GM20431 (cell line): ENCODE measurements around the gene LAMC3.

Source experiments
- in situ Hi-C: fragments of 300-500 bp; cut with MseI, MboI; formaldehyde crosslinking; loops from one replicate; pipeline ENCODE4 v1.15.0; 2020; ENCODE audit warnings: low sequenced_read_pairs; ENCODE audit not compliant: unreplicated experiment

Gene LAMC3

GRCh38 chr9:131037335-131038255, 28.6 kb downstream of the LAMC3 start:
- in situ Hi-C loops, result loop anchor here (25.0 kb wide), 1 partner anchor 325 kb away; no protein-coding TSS in a partner anchor

GRCh38 chr9:131038256-131039128, 29.5 kb downstream of the LAMC3 start:
- in situ Hi-C loops, result loop anchor here (25.0 kb wide), 1 partner anchor 326 kb away; no protein-coding TSS in a partner anchor

GRCh38 chr9:131039129-131039954, 30.4 kb downstream of the LAMC3 start:
- in situ Hi-C loops, result loop anchor here (25.0 kb wide), 1 partner anchor 327 kb away; no protein-coding TSS in a partner anchor

GRCh38 chr9:131042666-131043065, 33.7 kb downstream of the LAMC3 start:
- in situ Hi-C loops, result loop anchor here (25.0 kb wide), 1 partner anchor 330 kb away; no protein-coding TSS in a partner anchor

- in situ Hi-C loops, result loop anchor here (25.0 kb wide), 1 partner anchor 331 kb away; no protein-coding TSS in a partner anchor
Observed at GRCh38 chr9:131043087-131043486, 34.1 kb downstream of the LAMC3 start.

GRCh38 chr9:131043646-131044045, 34.7 kb downstream of the LAMC3 start:
- in situ Hi-C loops, result loop anchor here (25.0 kb wide), 1 partner anchor 331 kb away; no protein-coding TSS in a partner anchor

- in situ Hi-C loops, result loop anchor here (25.0 kb wide), 1 partner anchor 333 kb away; no protein-coding TSS in a partner anchor
Observed at GRCh38 chr9:131045300-131046092, 36.5 kb downstream of the LAMC3 start.

- in situ Hi-C loops, result loop anchor here (25.0 kb wide), 1 partner anchor 334 kb away; no protein-coding TSS in a partner anchor
Observed at GRCh38 chr9:131046093-131046380, 37.1 kb downstream of the LAMC3 start.

GRCh38 chr9:131046581-131047202, 37.7 kb downstream of the LAMC3 start:
- in situ Hi-C loops, result loop anchor here (25.0 kb wide), 1 partner anchor 334 kb away; no protein-coding TSS in a partner anchor

- in situ Hi-C loops, result loop anchor here (25.0 kb wide), 1 partner anchor 336 kb away; no protein-coding TSS in a partner anchor
Observed at GRCh38 chr9:131048332-131048731, 39.4 kb downstream of the LAMC3 start.

- in situ Hi-C loops, result loop anchor here (25.0 kb wide), 1 partner anchor 337 kb away; no protein-coding TSS in a partner anchor
Observed at GRCh38 chr9:131048820-131049219, 39.8 kb downstream of the LAMC3 start.

- in situ Hi-C loops, result loop anchor here (25.0 kb wide), 2 partner anchors 287 to 338 kb away; no protein-coding TSS in a partner anchor
Observed at GRCh38 chr9:131049829-131050715, 41.1 kb downstream of the LAMC3 start.

GRCh38 chr9:131050831-131051230, 41.9 kb downstream of the LAMC3 start:
- in situ Hi-C loops, result loop anchor here (25.0 kb wide), 1 partner anchor 286 kb away; no protein-coding TSS in a partner anchor

GRCh38 chr9:131051592-131052517, 42.9 kb downstream of the LAMC3 start:
- in situ Hi-C loops, result loop anchor here (25.0 kb wide), 1 partner anchor 285 kb away; no protein-coding TSS in a partner anchor

- in situ Hi-C loops, result loop anchor here (25.0 kb wide), 1 partner anchor 283 kb away; no protein-coding TSS in a partner anchor
Observed at GRCh38 chr9:131053896-131054295, 44.9 kb downstream of the LAMC3 start.
